Measurements from ENCODE around the gene ZNF205.
"Not testable (repeated sequence)": the region's sequence is repeated elsewhere in the genome, so short reads cannot be mapped to it uniquely, and the experiment has no call there.

The ZNF205 gene

DNA sequence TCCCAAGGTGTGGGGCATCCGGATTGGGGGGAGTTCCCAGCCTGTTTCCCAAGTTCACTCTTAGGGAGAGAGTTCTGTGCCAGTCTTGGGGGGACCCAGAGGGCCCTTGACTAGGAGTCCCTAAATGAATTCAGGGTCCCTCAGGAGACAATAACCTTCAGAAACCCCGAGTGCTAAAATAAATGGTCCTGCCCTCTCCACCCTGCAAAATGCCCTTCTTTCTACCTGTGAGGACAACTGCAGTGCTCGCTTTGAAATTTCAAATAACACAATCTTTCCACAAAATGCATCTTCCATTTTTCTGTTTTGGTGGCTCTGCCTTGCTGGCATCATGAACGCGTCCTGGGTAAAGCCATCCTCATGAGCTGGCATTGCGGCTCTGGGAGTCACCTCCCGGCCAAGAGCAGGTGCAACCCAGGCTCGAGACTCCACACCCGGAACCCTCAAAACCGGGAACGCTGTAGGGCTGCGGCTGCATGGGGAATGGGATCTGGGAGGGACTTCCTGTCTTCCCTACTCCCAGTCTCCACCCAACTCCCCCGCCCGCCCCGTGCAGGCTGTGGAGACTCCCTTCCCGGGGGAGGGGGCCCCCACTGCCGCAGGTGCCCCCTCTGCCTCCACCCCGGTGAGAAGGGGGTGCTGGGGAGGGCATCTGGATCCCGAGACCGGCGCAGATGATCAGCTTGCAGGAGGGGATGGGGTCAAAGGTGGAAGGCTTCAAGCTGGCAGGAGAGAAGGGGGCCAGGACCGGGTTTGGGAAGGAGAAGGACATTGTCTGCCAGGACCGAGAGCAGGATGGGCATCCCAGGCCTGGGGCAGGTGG, at the start of gene ZNF205:
ZNF205 (plus strand) TSS at position 529 of the 823 bp plus-strand sequence. CDS start 845 bp downstream, outside the sequence.
- peak; percentile 91 for DNase-seq (ENCODE audit: low spot score)

GRCh38 chr16:3063625-3064386, 48.6 kb upstream of the ZNF205 start:
- no peak for DNase-seq (ENCODE audit: low spot score)

- peak; percentile 86 for DNase-seq (ENCODE audit: low spot score)
Measured at GRCh38 chr16:3065069-3065741, 47.2 kb upstream of the ZNF205 start, which contains the start of gene IL32. TSS of gene IL32 (plus strand) at chr16:3065640. CDS start at chr16:3065812, 172 bp downstream.

DNA sequence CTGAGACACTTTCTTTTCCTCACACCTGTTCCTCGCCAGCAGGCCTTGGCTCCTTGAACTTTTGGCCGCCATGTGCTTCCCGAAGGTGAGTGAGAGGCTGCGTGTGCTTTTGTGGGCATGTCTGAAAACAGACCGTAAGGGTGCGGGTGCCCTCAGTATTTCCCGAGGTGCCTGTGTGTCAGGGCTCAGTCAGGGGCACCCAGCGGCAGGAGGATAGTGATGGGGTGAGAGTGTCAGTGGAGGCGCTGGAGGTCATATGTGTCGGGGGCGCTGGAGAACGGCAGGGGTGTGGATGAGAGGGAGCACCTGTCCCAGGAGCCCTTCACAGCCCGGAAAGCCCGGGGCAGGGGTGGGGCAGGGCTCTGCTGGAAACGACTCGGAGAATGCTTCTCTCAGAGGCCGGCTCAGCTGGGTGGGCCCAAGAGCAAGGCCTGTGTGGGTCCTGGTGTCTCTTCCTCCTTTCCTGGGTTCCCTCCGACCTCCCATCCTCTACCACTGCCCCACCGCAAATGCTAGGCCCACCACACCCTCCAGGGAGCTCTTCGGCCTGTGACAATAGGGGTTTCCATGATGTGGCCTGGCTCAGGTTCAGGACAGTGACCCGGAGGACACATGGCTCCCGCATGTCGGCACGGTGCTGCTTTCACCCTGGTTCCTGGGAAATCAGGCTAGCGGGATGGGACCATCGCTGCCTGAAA, 46.5 kb upstream of the ZNF205 start:
- no peak for DNase-seq (ENCODE audit: low spot score)

DNA sequence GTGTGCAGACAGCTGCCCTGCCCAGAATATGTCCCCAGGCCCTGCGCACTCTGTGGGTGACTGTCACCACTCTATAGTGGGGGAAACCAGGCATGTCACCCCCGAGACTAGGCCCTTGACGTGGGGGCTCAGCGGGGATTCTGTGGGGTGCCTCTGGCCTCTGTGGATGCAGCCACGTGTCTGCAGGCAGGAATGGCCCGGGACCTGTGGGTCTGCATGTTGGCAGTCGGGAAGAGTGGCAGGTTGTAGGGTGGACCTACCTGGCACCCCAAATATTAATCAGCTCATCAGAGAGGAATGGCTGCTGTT, 46.0 kb upstream of the ZNF205 start:
- DNase-seq (ENCODE audit: low spot score): no peak

DNA sequence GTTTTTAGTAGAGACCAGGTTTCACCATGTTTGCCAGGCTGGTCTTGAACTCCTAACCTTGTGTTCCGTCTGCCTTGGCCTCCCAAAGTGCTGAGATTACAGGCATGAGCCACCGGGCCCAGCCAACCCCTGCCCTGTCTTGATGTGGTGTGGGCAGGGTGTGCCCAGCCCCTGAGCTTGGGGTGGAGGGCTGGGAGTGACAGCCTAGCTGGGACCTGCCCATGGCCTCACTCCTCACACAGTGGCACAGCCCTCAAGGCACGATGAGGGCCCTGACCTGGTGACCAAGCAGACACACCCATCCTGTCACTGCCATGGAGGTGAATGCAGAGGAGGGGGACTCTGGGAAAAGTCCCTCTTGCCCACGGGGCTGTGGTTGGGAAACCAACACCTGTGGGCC, 43.9 kb upstream of the ZNF205 start:
- DNase-seq (ENCODE audit: low spot score): no peak

- DNase-seq (ENCODE audit: low spot score): not testable (repeated sequence)
Measured at GRCh38 chr16:3069146-3069545, 43.2 kb upstream of the ZNF205 start.

DNA sequence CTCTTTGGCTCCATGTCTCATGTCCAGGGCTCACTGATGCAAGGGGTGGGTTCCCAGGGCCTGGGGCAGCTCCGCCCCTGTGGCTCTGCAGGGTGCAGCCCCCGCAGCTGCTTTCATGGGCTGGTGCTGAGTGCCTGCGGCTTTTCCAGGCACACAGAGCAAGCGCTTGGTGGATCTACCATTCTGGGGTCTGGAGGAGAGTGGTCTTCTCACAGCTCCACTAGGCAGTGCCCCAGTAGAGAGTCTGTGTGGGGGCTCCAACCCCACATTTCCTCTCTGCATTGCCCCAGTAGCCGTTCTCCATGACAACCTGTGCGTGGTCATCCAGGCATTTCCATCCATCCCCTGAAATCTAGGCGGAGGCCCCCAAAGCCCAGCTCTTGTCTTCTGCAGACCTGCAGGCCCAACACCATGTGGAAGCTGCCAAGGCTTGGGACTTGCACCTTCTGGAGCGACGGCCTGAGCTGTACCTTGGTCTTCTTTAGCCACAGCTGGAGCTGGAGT, 41.7 kb upstream of the ZNF205 start:
- no peak for DNase-seq (ENCODE audit: low spot score)

DNA sequence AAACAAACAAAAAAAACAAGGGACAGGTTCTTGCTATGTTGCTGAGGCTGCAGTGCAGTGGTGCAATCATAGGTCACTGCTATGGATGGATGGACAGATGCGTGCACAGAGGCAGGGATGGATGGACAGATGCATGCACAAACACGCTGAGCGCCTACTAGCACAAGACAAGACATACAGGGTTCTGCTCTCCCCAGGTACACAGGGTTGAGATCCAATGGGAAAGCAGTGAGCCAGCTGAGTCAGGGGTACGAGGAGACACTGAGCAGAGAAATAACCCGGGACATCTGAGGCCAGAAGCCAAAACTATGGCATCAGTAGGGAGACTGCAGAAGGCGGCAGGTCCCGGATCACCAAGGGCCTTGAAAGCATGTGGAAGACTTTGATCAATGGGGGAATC, 40.7 kb upstream of the ZNF205 start:
- DNase-seq (ENCODE audit: low spot score): no peak

DNA sequence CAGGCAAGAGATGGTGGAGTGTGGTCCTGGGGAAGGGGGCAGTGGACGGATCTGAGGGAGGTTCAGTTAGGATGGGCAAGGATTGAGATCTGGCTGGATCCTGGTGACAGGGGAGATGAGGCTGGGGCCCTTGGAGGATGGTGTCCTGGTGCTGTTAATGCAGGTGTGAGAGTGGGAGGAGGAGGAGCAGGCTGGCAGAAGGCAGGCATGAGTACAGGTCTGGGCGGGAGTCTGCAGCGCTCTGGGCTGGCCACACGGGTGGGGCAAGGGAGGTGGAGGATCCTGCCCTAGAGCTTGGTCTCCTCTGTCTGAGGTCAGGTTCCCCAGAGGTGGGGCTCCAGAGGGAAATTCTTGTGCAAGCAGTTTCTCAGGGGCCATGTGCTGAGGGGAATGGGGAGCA, 40.2 kb upstream of the ZNF205 start:
- not testable (repeated sequence) for DNase-seq (ENCODE audit: low spot score)

DNA sequence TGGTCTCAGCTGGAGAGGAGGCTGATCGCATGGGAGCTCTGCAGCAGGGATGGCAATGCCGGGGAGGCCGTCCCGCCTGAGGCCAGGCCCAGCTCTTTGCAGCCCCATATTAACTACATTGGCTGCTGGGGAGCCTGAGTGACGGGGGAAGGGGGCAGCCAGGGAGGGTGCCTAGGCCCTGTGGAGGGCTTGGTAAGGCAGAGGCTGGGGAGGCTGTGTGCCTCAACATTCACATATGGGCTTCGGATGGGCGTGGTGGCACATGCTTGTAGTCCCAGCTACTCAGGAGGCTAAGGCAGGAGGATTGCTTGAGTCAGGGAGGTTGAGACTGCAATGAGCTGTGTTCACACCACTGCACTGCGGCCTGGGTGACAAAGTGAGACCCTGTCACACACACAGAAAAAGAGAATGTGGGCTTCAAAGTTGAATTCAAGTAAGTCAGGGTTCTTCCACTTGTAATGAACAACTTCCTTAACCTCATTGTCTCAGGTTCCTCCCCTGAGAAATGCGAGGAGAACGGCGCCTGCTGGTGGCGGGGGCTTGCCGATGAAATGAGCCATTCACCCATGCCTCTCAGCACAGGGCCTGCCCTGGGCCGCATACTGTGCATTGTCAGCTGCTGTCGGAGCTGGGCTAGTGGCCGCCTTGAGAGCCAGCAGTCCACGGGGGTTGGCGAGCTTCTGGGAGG, 39.7 kb upstream of the ZNF205 start:
- DNase-seq (ENCODE audit: low spot score): not testable (repeated sequence)

GRCh38 chr16:3073448-3073847, 38.9 kb upstream of the ZNF205 start:
- DNase-seq (ENCODE audit: low spot score): no peak

GRCh38 chr16:3074860-3075522, 37.4 kb upstream of the ZNF205 start:
- DNase-seq (ENCODE audit: low spot score): no peak

DNA sequence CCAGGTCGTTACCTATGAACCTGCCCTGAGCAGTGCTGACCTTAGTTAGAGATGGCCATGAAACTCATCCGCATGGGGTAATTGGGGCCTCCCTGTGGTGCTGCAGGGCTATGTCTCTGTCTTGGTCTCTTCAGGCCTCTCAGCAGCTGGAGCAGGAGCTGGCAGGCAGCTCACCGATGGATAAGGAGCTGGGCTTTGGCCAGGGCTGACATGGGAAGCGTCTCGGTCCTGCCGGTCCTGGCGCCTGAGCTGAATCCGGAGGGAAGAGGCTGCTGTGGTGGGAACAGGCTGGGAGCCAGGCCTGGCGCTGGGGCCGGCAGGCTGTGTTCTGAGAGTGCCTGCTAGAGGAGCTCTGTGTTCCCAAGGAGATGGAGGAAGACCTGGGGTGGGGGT, 36.9 kb upstream of the ZNF205 start:
- DNase-seq (ENCODE audit: low spot score): no peak

- DNase-seq (ENCODE audit: low spot score): not testable (repeated sequence)
Measured at GRCh38 chr16:3075946-3076345, 36.4 kb upstream of the ZNF205 start.

DNA sequence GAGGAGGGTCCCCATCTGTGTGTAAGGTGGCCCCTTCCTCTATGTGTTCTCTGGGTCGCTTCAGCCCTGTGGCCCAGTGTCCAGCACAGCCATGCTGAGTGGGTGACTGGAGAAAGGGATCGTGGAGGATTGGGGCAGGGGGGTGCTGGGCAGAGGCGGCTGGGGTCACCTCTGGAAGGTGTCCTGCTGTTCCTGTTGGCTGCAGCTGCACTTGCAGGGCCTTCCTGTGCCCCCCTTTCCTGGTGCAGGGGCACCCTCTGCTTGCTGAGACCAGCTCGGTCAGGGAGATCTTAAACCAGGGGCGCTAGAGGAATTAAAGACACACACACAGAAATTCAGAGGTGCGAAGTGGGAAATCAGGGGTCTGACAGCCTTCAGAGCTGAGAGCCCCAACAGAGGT, 35.8 kb upstream of the ZNF205 start:
- no peak for DNase-seq (ENCODE audit: low spot score)

- no peak for DNase-seq (ENCODE audit: low spot score)
Measured at GRCh38 chr16:3080024-3080423, 32.4 kb upstream of the ZNF205 start.

DNA sequence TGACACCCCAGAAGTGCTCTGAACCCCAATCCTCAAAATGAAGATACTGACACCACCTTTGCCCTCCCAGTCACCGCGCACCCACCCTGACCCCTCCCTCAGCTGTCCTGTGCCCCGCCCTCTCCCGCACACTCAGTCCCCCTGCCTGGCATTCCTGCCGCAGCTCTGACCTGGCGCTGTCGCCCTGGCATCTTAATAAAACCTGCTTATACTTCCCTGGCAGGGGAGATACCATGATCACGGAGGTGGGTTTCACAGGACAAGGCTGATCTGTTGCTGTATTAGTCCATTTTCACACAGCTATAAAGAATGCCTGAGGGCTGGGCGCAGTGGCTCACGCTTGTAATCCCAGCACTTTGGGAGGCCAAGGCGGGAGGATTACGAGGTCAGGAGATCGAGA, 30.4 kb upstream of the ZNF205 start:
- not testable (repeated sequence) for DNase-seq (ENCODE audit: low spot score)

GRCh38 chr16:3083408-3083807, 29.0 kb upstream of the ZNF205 start:
- DNase-seq (ENCODE audit: low spot score): not testable (repeated sequence)

GRCh38 chr16:3084491-3084890, 27.9 kb upstream of the ZNF205 start:
- no peak for DNase-seq (ENCODE audit: low spot score)
